Esophagus muscularis mucosa (tissue), 4 donors: ENCODE data around the gene TMEM51.

Experiments
- CTCF ChIP-seq, 3 experiments: fragments of 200-600 bp in 2 of 3; fragments of 450-650 bp in 1 of 3; sonication (generic) in 2 of 3; IDR thresholded peaks; one replicate each; pipeline ENCODE4 v1.5.1; 2017 to 2019; ENCODE audit warnings: antibody characterized with exemption in 3 of 3, mild to moderate bottlenecking in 2 of 3, moderate library complexity in 1 of 3
- EP300 ChIP-seq: sonication (generic); formaldehyde crosslinking; IDR thresholded peaks from one replicate; pipeline ENCODE4 v1.6.1; 2017; ENCODE audit warnings: antibody characterized with exemption
- POLR2A ChIP-seq: fragments of 450-650 bp; IDR thresholded peaks from one replicate; pipeline ENCODE4 v1.6.1; 2017; ENCODE audit warnings: antibody characterized with exemption, moderate library complexity, mild to moderate bottlenecking, low read depth
- POLR2AphosphoS5 ChIP-seq, 2 donors: sonication (generic); formaldehyde crosslinking; IDR thresholded peaks; one replicate each; pipeline ENCODE4 v1.6.1; 2017; ENCODE audit warnings: antibody characterized with exemption in 2 of 2

GRCh38 chr1:15262003-15262377, 108.4 kb downstream of the TMEM51 start:
- no peak for TF ChIP-seq POLR2A
- TF ChIP-seq CTCF (IDR thresholded peaks at IDR 0.05): no peak
- TF ChIP-seq POLR2AphosphoS5 (IDR thresholded peaks at IDR 0.05): no peak
- no peak for TF ChIP-seq EP300
